HepG2 (cell line): ENCODE results near the gene DNAJC12. TPM values are rescaled to one million over a fixed set of nuclear protein-coding genes. Genes with fewer than 3 reads are reported as not detected.

Source experiments
- ADNP ChIP-seq: sonication (generic); formaldehyde crosslinking; IDR thresholded peaks from 2 replicates; pipeline ENCODE4 v1.4.0; 2020; ENCODE audit warnings: missing genetic modification reagents
- HIVEP1 ChIP-seq: sonication (generic); formaldehyde crosslinking; IDR thresholded peaks from 2 replicates; pipeline ENCODE4 v1.4.0; 2020; ENCODE audit warnings: mild to moderate bottlenecking, missing genetic modification reagents
- KDM2A ChIP-seq: sonication (generic); formaldehyde crosslinking; IDR thresholded peaks from 2 replicates; pipeline ENCODE4 v1.4.0; 2020; ENCODE audit warnings: low read depth, missing genetic modification reagents, borderline replicate concordance
- PBX2 ChIP-seq: IDR thresholded peaks from 2 replicates; pipeline ENCODE4 v1.6.1; 2016; ENCODE audit warnings: control low read depth
- PCBP1 ChIP-seq: fragments of 200-400 bp; formaldehyde crosslinking; IDR thresholded peaks from 2 replicates; pipeline ENCODE4 v1.6.1; 2017; ENCODE audit warnings: mild to moderate bottlenecking, low read depth, low read length, borderline replicate concordance
- SAFB2 ChIP-seq: sonication (generic); formaldehyde crosslinking; IDR thresholded peaks from 2 replicates; pipeline ENCODE4 v1.5.1; 2020; ENCODE audit warnings: missing genetic modification reagents, low read depth, mild to moderate bottlenecking, borderline replicate concordance
- SYNCRIP ChIP-seq: fragments of 200-400 bp; formaldehyde crosslinking; IDR thresholded peaks from 2 replicates; pipeline ENCODE4 v1.6.1; 2018; ENCODE audit warnings: mild to moderate bottlenecking, low read depth, low read length; ENCODE audit not compliant: insufficient read depth
- ZFAT ChIP-seq: sonication (generic); formaldehyde crosslinking; conservative IDR thresholded peaks from 2 replicates; pipeline ENCODE4 v1.8.1; 2023; ENCODE audit warnings: missing genetic modification reagents, inconsistent platforms
- ZNF138 ChIP-seq: sonication (generic); formaldehyde crosslinking; IDR thresholded peaks from 2 replicates; pipeline ENCODE4 v1.5.0; 2020; ENCODE audit warnings: mild to moderate bottlenecking, low read depth, missing genetic modification reagents
- ZNF619 ChIP-seq: sonication (generic); formaldehyde crosslinking; IDR thresholded peaks from 2 replicates; pipeline ENCODE4 v1.4.0; 2020; ENCODE audit warnings: mild to moderate bottlenecking, missing genetic modification reagents
- ZNF639 ChIP-seq: conservative IDR thresholded peaks from 2 replicates; pipeline ENCODE4 v1.6.1; 2018; ENCODE audit warnings: missing genetic modification reagents
- ZNF883 ChIP-seq: sonication (generic); formaldehyde crosslinking; IDR thresholded peaks from 2 replicates; pipeline ENCODE4 v1.5.1; 2020; ENCODE audit warnings: mild to moderate bottlenecking, missing genetic modification reagents; ENCODE audit errors: not compliant biosample characterization
- ZSCAN21 ChIP-seq: sonication (generic); formaldehyde crosslinking; IDR thresholded peaks from 2 replicates; pipeline ENCODE4 v1.8.0; 2022; ENCODE audit warnings: mild to moderate bottlenecking, missing genetic modification reagents, moderate library complexity, borderline replicate concordance
- ZSCAN29 ChIP-seq: sonication (generic); formaldehyde crosslinking; conservative IDR thresholded peaks from 2 replicates; pipeline ENCODE4 v1.4.0; 2020; ENCODE audit warnings: mild to moderate bottlenecking, missing genetic modification reagents
- ZSCAN9 ChIP-seq: IDR thresholded peaks from 2 replicates; pipeline ENCODE4 v1.6.1; 2016; ENCODE audit warnings: borderline replicate concordance
- polyA plus RNA-seq, 8 experiments: library from polyadenylated mRNA; depleted of rRNA in 3 of 8; stranded (reverse) in 7 of 8; unstranded in 1 of 8; fragments of >200 nt; fragmentation: Illumina TruSeq in 4 of 8; extraction: Trizol in 4 of 8; gene quantifications; 2 replicates each; pipeline versions ENCODE4 v1.2.1 to v1.2.3, GENCODE V29; 2011 to 2016; ENCODE audit warnings: low read depth in 4 of 8, missing spikeins in 1 of 8, mixed read lengths in 1 of 8; ENCODE audit not compliant: insufficient read depth in 1 of 8
- total RNA-seq, 5 experiments: library from RNA; depleted of rRNA; stranded (reverse); fragments of >200 nt; fragmentation: Illumina TruSeq; extraction: Trizol; gene quantifications; 2 replicates each; pipeline ENCODE4 v1.2.3, GENCODE V29; 2016; ENCODE audit warnings: low read depth in 1 of 5

Gene DNAJC12
- total and polyA plus RNA-seq, 2 of the 13 experiments (the other 11 are each of a cell fraction or from before 2014, with no cell fraction given): 11.6 to 43.9 TPM

GRCh38 chr10:67764012-67764822, 73.8 kb downstream of the DNAJC12 start (continued):
- TF ChIP-seq ZNF639 (CRISPR knock-in tag) (no peak), ZNF138 (peak; percentile 72; the same call in 1 of the 2 replicates), ZSCAN9 (CRISPR knock-in tag) (peak; percentile 83), ZSCAN21 (CRISPR knock-in tag) (peak; percentile 40; the same call in 1 of the 2 replicates), HIVEP1 (CRISPR knock-in tag) (0 out of 2 replicates have a peak, but pooled peaks have one; percentile 23), PBX2 (CRISPR knock-in tag) (no peak), KDM2A (CRISPR knock-in tag) (peak; percentile 83), ZFAT (no peak), SYNCRIP (no peak), ZNF619 (CRISPR knock-in tag) (peak; percentile 75; the same call in 1 of the 2 replicates), ADNP (CRISPR knock-in tag) (no peak), ZSCAN29 (CRISPR knock-in tag) (0 out of 2 replicates have a peak, but pooled peaks have one; percentile 13), ZNF883 (CRISPR knock-in tag) (no peak), SAFB2 (CRISPR knock-in tag) (no peak), PCBP1 (no peak)
